ENCODE data around the gene ARFGAP3. TPM values are rescaled to one million over a fixed set of nuclear protein-coding genes. Genes with fewer than 3 reads are reported as not detected.
A peak's percentile ranks its signal among the peaks of the same experiment; 100 is the strongest.

The ARFGAP3 gene
- total RNA-seq, 2 donors from 2014 or later = 20.5 to 36.9 TPM

GRCh38 chr22:42801252-42802080 lies 55.6 kb downstream of the ARFGAP3 start:
- Mint-ChIP-seq H3K4me1 (peaks cover 13% of the 10 kb centered on the region), H3K27ac (no peak overlapping the region), H3K27me3 (ENCODE audit: insufficient read depth) (no peaks in the 10 kb centered on the region), H3K36me3 (ENCODE audit: low read depth) (peaks cover 25% of the 10 kb centered on the region), H3K9me3 (no peaks in the 10 kb centered on the region), H3K4me3 (peak overlapping the region; percentile 6)
- Histone ChIP-seq H3K36me3 (ENCODE audit: control insufficient read depth, insufficient read depth, low read length) (peaks cover 35% of the 10 kb centered on the region), H3K27me3 (ENCODE audit: control insufficient read depth, insufficient read depth, low read length, poor library complexity, severe bottlenecking) (no peaks in the 10 kb centered on the region), H3K9me3 (ENCODE audit: control insufficient read depth, low read length) (no peaks in the 10 kb centered on the region), H3K4me3 (ENCODE audit: low read length) (no peak overlapping the region), H3K4me1 (ENCODE audit: control insufficient read depth, insufficient read depth, low read length) (peaks cover 5% of the 10 kb centered on the region), H3K9ac (ENCODE audit: extremely low read depth, low read length, poor library complexity, severe bottlenecking) (no peak overlapping the region), H3K27ac (ENCODE audit: low read depth, low read length) (no peak overlapping the region)
- TF ChIP-seq CTCF (conservative IDR thresholded peaks at IDR 0.05) = no peak
- peak; percentile 26 for DNase-seq
- WGBS, 2 experiments (ENCODE audit: insufficient coverage in 1 of 2, insufficient read length in 1 of 2) = 92 to 97% methylated on average over 5 to 12 of the region's 12 CpGs

GRCh38 chr22:42800451-42801251 lies 56.4 kb downstream of the ARFGAP3 start:
- WGBS, 2 experiments (ENCODE audit: insufficient coverage in 1 of 2, insufficient read length in 1 of 2) = 75 to 83% methylated on average over 6 to 9 of the region's 9 CpGs
- Mint-ChIP-seq H3K27ac (peak overlapping the region; percentile 75), H3K9me3 (no peaks in the 10 kb centered on the region), H3K4me3 (peak overlapping the region; percentile 6), H3K36me3 (ENCODE audit: low read depth) (peaks cover 23% of the 10 kb centered on the region), H3K27me3 (ENCODE audit: insufficient read depth) (no peaks in the 10 kb centered on the region), H3K4me1 (peaks cover 13% of the 10 kb centered on the region)
- Histone ChIP-seq H3K4me1 (ENCODE audit: control insufficient read depth, insufficient read depth, low read length) (peaks cover 5% of the 10 kb centered on the region), H3K36me3 (ENCODE audit: control insufficient read depth, insufficient read depth, low read length) (peaks cover 29% of the 10 kb centered on the region), H3K9ac (ENCODE audit: extremely low read depth, low read length, poor library complexity, severe bottlenecking) (no peak overlapping the region), H3K27me3 (ENCODE audit: control insufficient read depth, insufficient read depth, low read length, poor library complexity, severe bottlenecking) (no peaks in the 10 kb centered on the region), H3K4me3 (ENCODE audit: low read length) (no peak overlapping the region), H3K27ac (ENCODE audit: low read depth, low read length) (no peak overlapping the region), H3K9me3 (ENCODE audit: control insufficient read depth, low read length) (no peaks in the 10 kb centered on the region)
- peak; percentile 52 for TF ChIP-seq CTCF (conservative IDR thresholded peaks at IDR 0.05)
- peak; percentile 82 for DNase-seq

GRCh38 chr22:42799461-42800405 lies 57.3 kb downstream of the ARFGAP3 start:
- 91 to 92% methylated on average over 5 of the region's 8 CpGs for WGBS, 2 experiments (ENCODE audit: insufficient coverage in 1 of 2, insufficient read length in 1 of 2)
- H3K4me3 ChIP-seq (ENCODE audit: low read length) = no peak overlapping the region
- peaks cover 18% of the 10 kb centered on the region for H3K36me3 Mint-ChIP-seq (ENCODE audit: low read depth)
- H3K27me3 Mint-ChIP-seq (ENCODE audit: insufficient read depth) = no peaks in the 10 kb centered on the region
- DNase-seq = peak; percentile 76
- H3K27ac ChIP-seq (ENCODE audit: low read depth, low read length) = no peak overlapping the region
- H3K4me3 Mint-ChIP-seq = no peak overlapping the region
- H3K4me1 Mint-ChIP-seq = peaks cover 13% of the 10 kb centered on the region
- no peaks in the 10 kb centered on the region for H3K9me3 ChIP-seq (ENCODE audit: control insufficient read depth, low read length)
- no peak overlapping the region for H3K9ac ChIP-seq (ENCODE audit: extremely low read depth, low read length, poor library complexity, severe bottlenecking)
- no peaks in the 10 kb centered on the region for H3K27me3 ChIP-seq (ENCODE audit: control insufficient read depth, insufficient read depth, low read length, poor library complexity, severe bottlenecking)
- no peak for TF ChIP-seq CTCF (conservative IDR thresholded peaks at IDR 0.05)
- peaks cover 24% of the 10 kb centered on the region for H3K36me3 ChIP-seq (ENCODE audit: control insufficient read depth, insufficient read depth, low read length)
- H3K4me1 ChIP-seq (ENCODE audit: control insufficient read depth, insufficient read depth, low read length) = peaks cover 5% of the 10 kb centered on the region
- no peak overlapping the region for H3K27ac Mint-ChIP-seq
- no peaks in the 10 kb centered on the region for H3K9me3 Mint-ChIP-seq

All from endodermal cell (in vitro differentiated cells).